Amniotic stem cell (primary cell): Measurements from ENCODE around the gene HLA-A.
"Not testable (repeated sequence)": the region's sequence is repeated elsewhere in the genome, so short reads cannot be mapped to it uniquely, and the experiment has no call there.

Experiments used
- DNase-seq: peaks from one replicate; lab custom pipeline; 2025; lab: John Stamatoyannopoulos, UW

HLA-A gene

DNA sequence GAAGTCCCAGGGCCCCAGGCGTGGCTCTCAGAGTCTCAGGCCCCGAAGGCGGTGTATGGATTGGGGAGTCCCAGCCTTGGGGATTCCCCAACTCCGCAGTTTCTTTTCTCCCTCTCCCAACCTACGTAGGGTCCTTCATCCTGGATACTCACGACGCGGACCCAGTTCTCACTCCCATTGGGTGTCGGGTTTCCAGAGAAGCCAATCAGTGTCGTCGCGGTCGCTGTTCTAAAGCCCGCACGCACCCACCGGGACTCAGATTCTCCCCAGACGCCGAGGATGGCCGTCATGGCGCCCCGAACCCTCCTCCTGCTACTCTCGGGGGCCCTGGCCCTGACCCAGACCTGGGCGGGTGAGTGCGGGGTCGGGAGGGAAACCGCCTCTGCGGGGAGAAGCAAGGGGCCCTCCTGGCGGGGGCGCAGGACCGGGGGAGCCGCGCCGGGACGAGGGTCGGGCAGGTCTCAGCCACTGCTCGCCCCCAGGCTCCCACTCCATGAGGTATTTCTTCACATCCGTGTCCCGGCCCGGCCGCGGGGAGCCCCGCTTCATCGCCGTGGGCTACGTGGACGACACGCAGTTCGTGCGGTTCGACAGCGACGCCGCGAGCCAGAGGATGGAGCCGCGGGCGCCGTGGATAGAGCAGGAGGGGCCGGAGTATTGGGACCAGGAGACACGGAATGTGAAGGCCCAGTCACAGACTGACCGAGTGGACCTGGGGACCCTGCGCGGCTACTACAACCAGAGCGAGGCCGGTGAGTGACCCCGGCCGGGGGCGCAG lies at the start of gene HLA-A:
Gene HLA-A, plus strand, starts transcription at position 258 of the 778 bp plus-strand sequence. Its CDS starts 22 bp downstream, at position 280.
- DNase-seq: peak; percentile 93

DNA sequence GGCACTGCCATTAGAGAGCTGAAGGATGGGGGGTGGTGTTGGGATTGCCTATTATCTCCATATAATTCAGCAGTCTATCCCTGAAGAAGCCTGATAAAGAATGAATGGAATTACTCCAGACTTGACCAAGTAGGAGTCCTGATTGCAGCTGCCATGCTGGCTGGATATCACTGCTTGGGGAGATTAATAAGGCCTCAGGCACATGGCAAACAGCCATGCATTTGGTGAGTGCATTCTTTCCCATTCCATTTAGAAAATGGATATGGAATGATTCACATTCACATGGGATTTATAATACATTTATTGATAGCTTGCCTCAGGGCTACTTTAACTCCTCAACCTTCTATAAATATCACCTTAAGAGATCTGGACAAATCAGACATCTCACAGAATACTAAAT lies 49.6 kb upstream of the HLA-A start:
- no peak for DNase-seq

DNA sequence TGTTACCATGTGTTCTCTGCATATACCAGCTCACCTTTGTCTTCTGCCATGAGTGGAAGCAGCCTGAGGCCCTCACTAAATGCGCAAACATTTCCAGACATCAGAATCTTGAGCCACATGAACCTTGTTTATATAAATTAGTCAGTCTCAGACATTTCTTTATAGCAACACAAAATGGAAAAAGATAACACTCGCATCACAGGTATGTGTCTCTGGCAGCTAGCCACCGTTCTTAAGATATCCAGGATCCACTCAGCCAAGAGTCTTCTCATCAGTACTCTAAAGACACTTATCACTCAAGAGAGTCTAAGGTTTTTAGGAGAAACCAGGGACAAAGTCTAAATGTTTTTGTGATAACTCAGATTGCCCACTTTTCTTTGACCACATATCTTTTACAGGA lies 43.1 kb upstream of the HLA-A start:
- no peak for DNase-seq

GRCh38 chr6:29905286-29905685 lies 37.0 kb upstream of the HLA-A start:
- no peak for DNase-seq

- no peak for DNase-seq
Measured at GRCh38 chr6:29907637-29908340, 34.5 kb upstream of the HLA-A start.

DNA sequence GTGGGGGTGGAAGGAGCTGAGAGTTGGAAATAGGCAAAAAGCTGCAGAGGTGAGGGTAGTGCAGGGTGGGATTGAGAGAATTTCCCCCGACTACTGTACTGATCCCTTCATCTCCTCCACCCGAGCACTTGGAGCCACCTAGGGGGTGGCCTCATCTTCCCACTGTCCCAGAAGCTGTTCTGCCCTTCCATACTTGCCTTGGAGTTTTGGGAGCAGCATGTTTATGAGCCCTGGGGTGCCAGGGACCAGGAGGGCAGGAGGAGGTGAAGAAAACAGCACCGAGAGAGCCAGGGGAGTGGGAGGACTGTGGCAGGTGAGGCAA lies 34.0 kb upstream of the HLA-A start:
- no peak for DNase-seq

GRCh38 chr6:29908710-29909109 lies 33.6 kb upstream of the HLA-A start:
- DNase-seq: no peak

DNA sequence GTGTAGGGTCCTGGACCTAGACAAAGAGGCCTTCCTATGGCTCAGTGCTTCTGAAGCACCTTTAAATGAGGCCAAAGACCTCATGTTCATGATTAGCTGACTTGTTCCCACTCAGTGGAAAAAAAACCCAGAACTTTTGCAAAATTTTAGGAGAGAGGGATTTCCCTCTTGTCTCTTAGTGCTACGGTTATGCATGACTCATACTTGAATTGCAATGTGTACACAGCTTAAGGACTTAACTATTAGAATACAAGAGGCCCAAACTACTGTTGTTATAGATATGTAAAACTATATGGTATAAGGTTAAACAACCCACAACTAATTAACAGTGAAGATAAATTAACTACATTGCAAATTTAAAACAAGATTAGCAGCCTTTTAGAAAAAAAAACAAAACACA lies 32.3 kb upstream of the HLA-A start:
- no peak for DNase-seq

DNA sequence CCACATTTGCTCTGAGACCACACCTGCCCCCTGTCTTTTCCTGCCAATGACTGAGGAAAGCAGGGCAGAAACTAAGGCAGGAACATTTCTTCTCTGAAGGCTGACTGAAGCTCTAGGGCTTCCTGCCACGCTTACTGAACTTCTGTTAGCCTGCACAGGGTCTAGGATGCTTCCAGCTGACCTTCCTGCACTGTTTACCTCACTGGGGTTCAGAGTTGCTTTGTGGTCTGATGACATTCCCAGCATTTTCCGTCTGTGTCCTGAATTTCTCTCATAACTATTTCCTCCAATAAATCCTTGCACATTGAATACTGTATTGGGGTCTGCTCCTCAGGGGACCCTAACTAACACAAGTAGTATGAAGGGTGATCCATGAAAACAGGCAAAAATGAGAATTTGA lies 29.5 kb upstream of the HLA-A start:
- DNase-seq: no peak

DNA sequence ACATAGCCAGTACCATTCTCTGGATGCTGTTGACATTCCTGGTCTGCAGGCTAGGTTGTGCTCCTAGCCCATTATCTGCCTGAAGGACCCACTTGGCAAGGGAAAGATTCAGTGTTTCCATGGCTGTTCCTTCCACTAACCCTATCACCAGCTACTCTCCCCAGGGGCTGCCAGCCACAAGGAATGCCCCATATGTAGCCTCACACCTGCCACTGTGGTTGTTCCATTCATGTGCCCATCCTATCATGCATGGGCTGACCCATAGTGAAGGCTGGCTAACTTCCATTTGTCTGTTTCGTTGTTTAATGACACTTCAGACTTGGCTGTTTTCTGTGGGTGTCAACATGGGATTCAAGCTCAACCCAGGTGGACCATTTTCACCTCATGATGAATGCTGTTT lies 25.6 kb upstream of the HLA-A start:
- DNase-seq: no peak

- DNase-seq: no peak
Measured at GRCh38 chr6:29917857-29918256, 24.5 kb upstream of the HLA-A start.

GRCh38 chr6:29919506-29920445 lies 22.6 kb upstream of the HLA-A start:
- DNase-seq: no peak

- DNase-seq: no peak
Measured at GRCh38 chr6:29924287-29924686, 18.0 kb upstream of the HLA-A start.

- DNase-seq: no peak
Measured at GRCh38 chr6:29924731-29925130, 17.6 kb upstream of the HLA-A start.

GRCh38 chr6:29925321-29925720 lies 17.0 kb upstream of the HLA-A start:
- DNase-seq: no peak

GRCh38 chr6:29925727-29926412 lies 16.5 kb upstream of the HLA-A start:
- DNase-seq: no peak

DNA sequence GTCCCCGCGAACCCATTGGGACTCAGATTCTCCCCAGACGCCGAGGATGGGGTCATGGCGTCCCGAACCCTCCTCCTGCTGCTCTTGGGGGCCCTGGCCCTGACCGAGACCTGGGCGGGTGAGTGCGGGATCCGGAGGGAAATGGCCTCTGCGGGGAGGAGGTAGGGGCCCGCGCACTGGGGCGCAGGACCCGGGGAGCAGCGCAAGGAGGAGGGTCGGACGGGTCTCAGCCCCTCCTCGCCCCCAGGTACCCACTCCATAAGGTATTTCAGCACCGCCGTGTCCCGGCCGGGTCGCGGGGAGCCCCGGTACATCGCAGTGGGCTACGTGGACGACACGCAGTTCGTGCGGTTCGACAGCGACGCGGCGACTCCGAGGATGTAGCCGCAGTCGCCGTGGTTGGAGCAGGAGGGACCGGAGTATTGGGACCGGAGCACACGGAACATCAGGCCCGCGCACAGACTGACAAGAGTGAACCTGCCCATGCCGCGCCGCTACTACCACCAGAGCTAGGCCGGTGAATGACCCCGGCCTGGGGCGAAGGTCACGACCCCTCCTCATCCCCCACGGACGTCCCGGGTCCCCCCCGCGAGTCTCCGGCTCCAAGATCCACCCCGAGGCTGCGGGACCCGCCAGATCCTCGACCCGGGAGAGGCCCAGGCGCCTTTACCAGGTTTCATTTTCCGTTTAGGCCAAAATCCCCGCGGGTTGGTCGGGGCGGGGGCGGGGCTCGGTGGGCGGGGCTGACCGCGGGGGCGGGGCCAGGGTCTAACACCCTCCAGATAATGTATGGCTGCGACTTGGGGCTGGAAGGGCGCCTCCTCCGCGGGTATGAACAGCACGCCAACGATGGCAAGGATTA lies 15.7 kb upstream of the HLA-A start:
- peak; percentile 5 for DNase-seq

- DNase-seq: no peak
Measured at GRCh38 chr6:29927275-29927569, 15.1 kb upstream of the HLA-A start.

DNA sequence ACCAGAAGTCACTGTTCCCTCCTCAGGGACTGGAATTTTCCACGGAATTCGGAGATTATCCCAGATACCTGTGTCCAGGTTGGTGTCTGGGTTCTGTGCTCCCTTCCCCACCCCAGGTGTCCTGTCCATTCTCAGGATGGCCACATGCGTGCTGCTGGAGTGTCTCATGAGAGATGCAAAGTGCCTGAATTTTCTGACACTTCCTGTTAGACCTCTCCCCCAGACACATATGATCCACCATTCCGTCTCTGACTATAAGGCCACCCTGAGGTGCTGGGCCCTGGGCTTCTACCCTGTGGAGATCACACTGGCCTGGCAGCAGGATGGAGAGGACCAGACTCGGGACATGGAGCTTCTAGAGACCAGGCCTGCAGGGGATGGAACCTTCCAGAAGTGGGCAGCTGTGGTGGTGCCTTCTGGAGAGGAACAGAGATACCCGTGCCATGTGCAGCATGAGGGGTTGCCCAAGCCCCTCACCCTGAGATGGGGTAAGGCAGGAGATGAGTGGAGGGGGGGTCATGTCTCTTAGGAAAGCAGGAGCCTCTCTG lies 14.4 kb upstream of the HLA-A start:
- DNase-seq: no peak

DNA sequence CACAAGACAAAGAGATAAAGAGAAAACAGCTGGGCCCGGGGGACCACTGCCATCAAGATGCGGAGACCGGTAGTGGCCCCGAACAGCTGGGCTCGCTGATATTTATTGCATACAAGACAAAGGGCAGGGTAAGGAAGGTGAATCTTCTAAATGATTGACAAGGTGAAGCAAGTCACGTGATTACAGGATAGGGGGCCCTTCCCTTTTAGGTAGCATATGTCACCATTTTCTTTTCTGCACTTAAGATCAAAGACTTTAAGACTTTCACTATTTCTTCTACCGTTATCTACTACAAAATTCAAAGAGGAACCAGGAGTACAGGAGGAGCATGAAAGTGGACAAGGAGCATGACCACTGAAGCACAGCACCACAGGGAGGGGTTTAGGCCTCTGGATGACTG lies 12.3 kb upstream of the HLA-A start:
- DNase-seq: not testable (repeated sequence)

DNA sequence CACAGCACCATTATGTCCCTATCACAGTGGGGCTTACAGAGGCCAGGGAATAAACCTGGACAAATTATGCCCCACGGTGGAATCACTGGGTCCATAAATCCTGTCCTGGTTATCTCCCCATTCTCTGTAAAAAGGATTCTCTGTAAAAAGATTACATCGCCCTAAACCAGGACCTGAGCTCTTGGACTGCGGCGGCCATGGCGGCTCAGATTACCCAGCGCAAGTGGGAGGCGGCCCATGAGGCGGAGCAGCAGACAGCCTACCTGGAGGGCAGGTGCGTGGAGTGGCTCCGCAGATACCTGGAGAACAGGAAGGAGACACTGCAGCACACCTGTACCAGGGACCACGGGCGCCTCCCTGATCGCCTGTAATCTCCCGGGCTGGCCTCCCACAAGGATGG lies 8.4 kb upstream of the HLA-A start:
- DNase-seq: no peak
